ENCODE measurements around the gene BEND5. TPM values are rescaled to one million over a fixed set of nuclear protein-coding genes. Genes with fewer than 3 reads are reported as not detected.
A peak's percentile ranks its signal among the peaks of the same experiment; 100 is the strongest.

The BEND5 gene
- total RNA-seq, 1 experiment from 2014 or later: not detected

DNA sequence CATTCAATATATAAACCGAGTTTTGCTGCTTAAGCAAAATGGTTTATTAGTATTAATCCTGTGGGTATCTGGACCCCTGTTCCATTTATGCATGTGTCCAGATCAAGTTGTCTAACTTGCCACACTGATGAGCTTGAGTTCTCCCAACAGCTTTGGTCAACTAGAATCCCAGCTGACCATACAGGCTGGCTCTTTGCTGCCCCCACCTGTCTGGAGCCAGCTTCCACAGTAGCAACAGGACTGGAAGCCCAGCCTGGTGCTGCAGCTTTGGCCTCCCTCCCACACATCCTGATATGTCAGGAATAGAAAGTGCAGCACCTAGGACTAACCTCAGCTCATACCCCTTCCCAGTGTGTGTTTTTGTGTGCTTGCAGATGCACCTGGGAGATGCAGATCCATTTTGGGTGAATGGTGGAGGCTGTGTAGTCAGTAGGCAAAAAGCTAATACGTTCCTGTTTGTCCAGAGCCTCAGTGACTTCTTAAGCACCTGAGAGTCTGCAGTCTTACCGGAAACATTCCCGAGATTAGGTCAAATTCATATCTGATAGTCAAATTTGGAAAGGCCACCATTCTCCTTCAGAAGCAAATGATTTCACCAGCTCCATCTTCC lies 40.9 kb upstream of the BEND5 start:
- Histone ChIP-seq H4K20me1 (ENCODE audit: insufficient read depth) (no peaks in the 10 kb centered on the region), H3K4me3 (no peak overlapping the region), H3K79me2 (ENCODE audit: low read depth) (no peaks in the 10 kb centered on the region), H3K9me2 (ENCODE audit: insufficient read depth) (no peaks in the 10 kb centered on the region), H3K4me2 (no peak overlapping the region), H3K27ac (no peak overlapping the region), H3K36me3 (ENCODE audit: low read depth) (no peaks in the 10 kb centered on the region), H3F3A (ENCODE audit: insufficient read depth, low read depth) (no peaks in the 10 kb centered on the region), H3K4me1 (replicated peaks; ENCODE audit: insufficient read depth) (no peaks in the 10 kb centered on the region), H2AFZ (no peak overlapping the region), H3K27me3 (ENCODE audit: insufficient read depth, low read depth) (no peaks in the 10 kb centered on the region), H3K9me3 (ENCODE audit: insufficient read depth, low read depth) (no peaks in the 10 kb centered on the region)
- peak in 1 of 2 experiments; percentile 14 for DNase-seq
- no TSS peak for BruUV-seq (replicated peaks)
- ChIA-PET CTCF (interaction anchor here (0.6 to 1.3 kb wide), 3 partner anchors 17 to 1515 kb away, joined by 3 to 6 read pairs (median 5); no protein-coding TSS in a partner anchor), POLR2A (ENCODE audit: unreplicated experiment) (no interaction called here)
- intact Hi-C loops (cut with micrococcal nuclease; ENCODE audit: unreplicated experiment): no loop called here
- TF ChIP-seq, protein P1, sequence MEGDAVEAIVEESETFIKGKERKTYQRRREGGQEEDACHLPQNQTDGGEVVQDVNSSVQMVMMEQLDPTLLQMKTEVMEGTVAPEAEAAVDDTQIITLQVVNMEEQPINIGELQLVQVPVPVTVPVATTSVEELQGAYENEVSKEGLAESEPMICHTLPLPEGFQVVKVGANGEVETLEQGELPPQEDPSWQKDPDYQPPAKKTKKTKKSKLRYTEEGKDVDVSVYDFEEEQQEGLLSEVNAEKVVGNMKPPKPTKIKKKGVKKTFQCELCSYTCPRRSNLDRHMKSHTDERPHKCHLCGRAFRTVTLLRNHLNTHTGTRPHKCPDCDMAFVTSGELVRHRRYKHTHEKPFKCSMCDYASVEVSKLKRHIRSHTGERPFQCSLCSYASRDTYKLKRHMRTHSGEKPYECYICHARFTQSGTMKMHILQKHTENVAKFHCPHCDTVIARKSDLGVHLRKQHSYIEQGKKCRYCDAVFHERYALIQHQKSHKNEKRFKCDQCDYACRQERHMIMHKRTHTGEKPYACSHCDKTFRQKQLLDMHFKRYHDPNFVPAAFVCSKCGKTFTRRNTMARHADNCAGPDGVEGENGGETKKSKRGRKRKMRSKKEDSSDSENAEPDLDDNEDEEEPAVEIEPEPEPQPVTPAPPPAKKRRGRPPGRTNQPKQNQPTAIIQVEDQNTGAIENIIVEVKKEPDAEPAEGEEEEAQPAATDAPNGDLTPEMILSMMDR (conservative IDR thresholded peaks at IDR 0.05): peak; percentile 64
- TF ChIP-seq EZH2 (IDR thresholded peaks at IDR 0.05; ENCODE audit: low read depth): no peak

DNA sequence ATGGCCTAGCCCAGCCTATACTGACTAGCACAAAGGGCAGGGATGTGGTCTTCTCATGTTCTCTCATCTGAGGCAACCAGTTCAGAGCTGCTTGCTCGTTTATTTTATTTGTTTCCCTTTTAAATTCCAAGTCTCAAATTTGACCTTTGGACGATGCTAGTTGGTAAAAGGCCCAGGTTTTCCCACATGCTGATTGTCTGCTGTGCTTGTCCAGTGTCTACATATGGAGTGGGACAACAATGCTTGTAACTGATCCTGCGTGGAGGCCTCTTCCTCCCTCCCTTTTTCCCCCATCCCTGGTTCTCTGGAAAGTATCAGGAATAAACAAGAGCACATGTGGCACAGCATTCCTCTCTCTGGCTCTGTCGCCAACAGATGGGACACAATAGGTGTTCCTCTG lies 34.0 kb upstream of the BEND5 start:
- H3K9me3 ChIP-seq (ENCODE audit: insufficient read depth, low read depth): no peaks in the 10 kb centered on the region
- no peaks in the 10 kb centered on the region for H3K79me2 ChIP-seq (ENCODE audit: low read depth)
- H3K36me3 ChIP-seq (ENCODE audit: low read depth): no peaks in the 10 kb centered on the region
- no peaks in the 10 kb centered on the region for H3K27me3 ChIP-seq (ENCODE audit: insufficient read depth, low read depth)
- no peak overlapping the region for H3K4me2 ChIP-seq
- no peak overlapping the region for H3K4me3 ChIP-seq
- no peak for TF ChIP-seq EZH2 (IDR thresholded peaks at IDR 0.05; ENCODE audit: low read depth)
- TF ChIP-seq, protein P1 (conservative IDR thresholded peaks at IDR 0.05): no peak
- H3F3A ChIP-seq (ENCODE audit: insufficient read depth, low read depth): no peaks in the 10 kb centered on the region
- no peak overlapping the region for H3K27ac ChIP-seq
- H3K4me1 ChIP-seq (replicated peaks; ENCODE audit: insufficient read depth): no peaks in the 10 kb centered on the region
- DNase-seq: no peak
- no peaks in the 10 kb centered on the region for H3K9me2 ChIP-seq (ENCODE audit: insufficient read depth)
- ChIA-PET POLR2A (ENCODE audit: unreplicated experiment) (no interaction called here), CTCF (no interaction called here)
- intact Hi-C loops (cut with micrococcal nuclease; ENCODE audit: unreplicated experiment): no loop called here
- no peaks in the 10 kb centered on the region for H4K20me1 ChIP-seq (ENCODE audit: insufficient read depth)
- BruUV-seq (replicated peaks): no TSS peak
- H2AFZ ChIP-seq: no peak overlapping the region

DNA sequence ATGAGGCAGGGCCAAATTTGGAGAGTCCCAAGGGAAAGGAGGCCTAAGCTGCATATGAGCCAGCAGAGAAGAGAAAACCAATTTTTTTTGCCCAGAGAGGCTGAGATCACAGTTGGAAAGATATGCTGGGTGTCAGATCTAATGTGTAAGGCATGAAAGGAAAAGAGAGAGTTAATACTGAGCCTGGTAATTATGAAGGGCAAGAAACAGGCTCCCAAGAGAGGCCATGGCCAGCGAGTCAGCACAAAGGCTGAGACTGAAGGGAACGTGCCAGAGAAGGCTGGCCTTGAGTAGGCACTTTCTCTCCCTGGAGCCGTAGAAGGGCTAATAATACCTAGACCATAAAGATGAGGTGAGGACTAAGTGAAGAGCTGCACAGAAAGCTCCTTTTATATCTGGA lies 31.8 kb upstream of the BEND5 start:
- Histone ChIP-seq H3K79me2 (ENCODE audit: low read depth) (no peaks in the 10 kb centered on the region), H2AFZ (no peak overlapping the region), H3F3A (ENCODE audit: insufficient read depth, low read depth) (no peaks in the 10 kb centered on the region), H4K20me1 (ENCODE audit: insufficient read depth) (no peaks in the 10 kb centered on the region), H3K4me3 (no peak overlapping the region), H3K4me2 (no peak overlapping the region), H3K27me3 (ENCODE audit: insufficient read depth, low read depth) (no peaks in the 10 kb centered on the region), H3K27ac (no peak overlapping the region), H3K4me1 (replicated peaks; ENCODE audit: insufficient read depth) (no peaks in the 10 kb centered on the region), H3K9me2 (ENCODE audit: insufficient read depth) (no peaks in the 10 kb centered on the region), H3K36me3 (ENCODE audit: low read depth) (no peaks in the 10 kb centered on the region), H3K9me3 (ENCODE audit: insufficient read depth, low read depth) (no peaks in the 10 kb centered on the region)
- BruUV-seq (replicated peaks): no TSS peak
- DNase-seq: no peak
- POLR2A ChIA-PET (ENCODE audit: unreplicated experiment): no interaction called here
- TF ChIP-seq EZH2 (IDR thresholded peaks at IDR 0.05; ENCODE audit: low read depth): no peak
- TF ChIP-seq, protein P1 (conservative IDR thresholded peaks at IDR 0.05): no peak
- CTCF ChIA-PET: no interaction called here
- intact Hi-C loops (cut with micrococcal nuclease; ENCODE audit: unreplicated experiment): no loop called here

Measured in PC-9 (cell line).